Hematopoietic multipotent progenitor cell treated with erythropoietin and hydrocortisone succinate and interleukin-3 and kit ligand, for 8 days (in vitro differentiated cells): Measurements from ENCODE around the gene SSH3.
A peak's percentile ranks its signal among the peaks of the same experiment; 100 is the strongest.
"Not testable (repeated sequence)": the region's sequence is repeated elsewhere in the genome, so short reads cannot be mapped to it uniquely, and the experiment has no call there.

Source experiments
- DNase-seq: peaks from one replicate; pipeline ENCODE4 v3.0.0-alpha.2; 2015

SSH3 gene

DNA sequence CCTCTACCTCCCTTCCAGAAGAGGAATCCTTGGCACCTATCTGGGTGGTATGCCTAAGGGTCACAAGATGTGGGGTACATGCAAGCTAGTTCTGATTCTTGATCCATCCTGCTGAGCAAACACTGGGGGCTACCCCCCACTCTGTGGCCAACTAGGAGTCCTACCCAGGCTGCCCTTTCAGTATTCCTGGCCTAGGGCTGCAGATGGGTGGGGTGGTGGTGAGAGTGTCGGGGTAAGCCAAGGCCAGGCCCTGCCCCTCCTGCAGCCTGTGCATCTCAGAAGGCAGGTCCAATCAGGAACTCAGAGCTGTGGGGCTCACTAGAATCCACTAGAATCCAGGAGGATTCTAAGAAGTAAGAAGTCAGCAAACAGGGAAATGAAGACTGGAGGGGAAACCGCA, 10.9 kb downstream of the SSH3 start:
- no peak for DNase-seq

DNA sequence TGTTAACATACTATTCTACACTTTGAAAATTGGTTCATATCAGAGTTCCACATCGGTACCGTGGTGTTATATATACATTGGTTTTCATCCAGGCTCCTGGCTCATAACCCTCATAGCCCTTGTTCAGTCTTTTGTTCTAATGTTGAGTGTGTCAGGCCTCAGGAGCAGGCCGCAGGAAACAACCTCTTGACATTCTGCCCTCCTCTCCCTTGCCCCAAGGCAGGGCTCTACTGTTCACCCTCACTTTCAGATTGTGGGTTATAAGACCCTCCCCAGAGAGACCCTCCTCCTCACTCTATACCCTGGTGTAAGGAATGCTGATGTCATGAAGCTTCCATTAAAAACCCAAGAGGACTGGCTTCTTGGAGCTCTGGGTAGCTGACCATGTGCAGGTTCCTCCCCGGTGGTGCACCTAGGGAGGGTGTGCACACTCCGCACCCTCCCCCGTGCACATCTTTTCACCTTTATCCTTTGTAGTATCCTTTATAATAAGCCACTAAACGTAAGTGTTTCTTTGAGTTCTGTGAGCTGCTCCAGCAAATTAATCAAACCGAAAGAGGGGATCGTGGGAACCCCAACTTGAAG, 12.1 kb downstream of the SSH3 start:
- no peak for DNase-seq

DNA sequence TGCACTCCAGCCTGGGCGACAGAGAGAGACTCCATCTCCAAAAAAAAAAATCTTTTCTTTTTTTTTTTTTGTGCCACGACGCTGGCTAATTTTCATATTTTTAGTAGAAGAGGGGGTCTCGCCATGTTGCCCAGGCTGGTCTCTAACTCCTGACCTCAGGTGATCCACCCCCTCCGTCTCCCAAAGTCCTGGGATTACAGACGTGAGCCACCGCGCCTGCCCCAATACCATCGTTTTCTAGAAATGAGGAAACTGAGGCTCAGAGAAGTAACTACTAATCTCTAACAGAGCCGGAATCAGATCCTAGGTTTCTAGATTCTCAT, 13.5 kb downstream of the SSH3 start:
- DNase-seq: no peak

DNA sequence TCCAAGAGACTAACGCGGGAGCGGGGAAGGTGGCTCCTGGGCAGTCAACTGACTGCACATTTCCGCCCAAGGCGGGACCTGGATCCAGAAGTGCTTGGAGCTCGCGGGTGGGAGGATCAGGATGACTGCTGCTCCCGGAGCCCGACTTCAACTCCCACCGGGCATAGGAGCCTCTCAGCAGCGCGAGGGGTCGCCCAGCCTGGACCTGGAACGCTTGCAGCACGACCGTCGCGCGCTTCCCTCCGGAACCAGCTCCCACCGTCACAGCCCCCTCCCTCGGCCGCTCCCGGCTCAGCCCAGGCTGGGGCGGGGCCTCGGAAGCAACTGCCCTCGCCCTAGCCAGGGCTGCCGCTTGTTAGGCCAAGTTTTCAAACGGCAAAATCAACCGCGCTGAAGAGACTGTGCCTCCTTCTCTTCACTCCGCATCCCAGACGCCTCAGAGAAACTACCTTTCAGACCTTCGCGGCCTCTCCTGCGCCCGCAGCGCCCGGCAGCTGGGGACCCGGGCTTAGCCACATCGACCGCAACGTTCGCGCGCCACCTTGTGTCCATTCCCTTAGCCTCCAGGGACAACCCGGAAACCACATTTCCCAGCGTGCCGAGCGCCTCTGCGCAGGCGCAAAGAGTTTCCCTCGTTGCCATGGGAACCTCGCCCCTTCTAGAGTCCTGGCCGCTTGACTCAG, 14.0 kb downstream of the SSH3 start:
- peak; percentile 98 for DNase-seq

DNA sequence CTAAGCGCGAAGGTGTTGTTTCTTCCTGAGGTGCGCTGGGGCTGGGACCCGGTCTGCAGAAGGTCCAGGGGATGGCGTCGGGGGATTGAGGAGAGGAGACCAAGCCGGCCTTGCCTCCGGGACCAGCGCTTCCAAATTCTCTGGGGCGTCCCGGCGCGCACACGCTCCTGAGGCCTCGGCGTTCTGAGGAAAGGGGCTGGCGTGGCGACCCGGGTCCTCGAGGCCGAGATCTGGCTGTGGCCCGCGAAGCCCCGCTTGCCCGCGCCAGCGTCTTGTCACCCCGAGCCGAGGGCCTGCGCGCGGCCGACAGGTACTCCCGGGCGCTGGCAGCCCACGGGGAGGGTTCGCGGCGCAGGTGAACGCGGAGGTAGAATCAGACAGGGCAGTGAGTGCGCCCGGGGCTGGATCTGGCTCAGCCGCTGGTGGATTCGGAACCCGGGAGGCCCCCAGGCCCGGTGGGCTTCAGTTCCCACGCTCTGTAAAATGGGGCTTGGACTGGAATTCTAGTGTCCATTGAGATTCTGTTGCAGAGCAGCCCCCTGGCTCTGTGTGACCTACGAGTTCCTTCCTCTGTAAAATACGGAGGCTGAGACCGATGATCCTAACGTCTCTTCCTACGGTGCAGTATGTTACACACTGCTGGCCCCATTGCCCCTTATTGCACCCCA, 14.7 kb downstream of the SSH3 start:
- no peak for DNase-seq

DNA sequence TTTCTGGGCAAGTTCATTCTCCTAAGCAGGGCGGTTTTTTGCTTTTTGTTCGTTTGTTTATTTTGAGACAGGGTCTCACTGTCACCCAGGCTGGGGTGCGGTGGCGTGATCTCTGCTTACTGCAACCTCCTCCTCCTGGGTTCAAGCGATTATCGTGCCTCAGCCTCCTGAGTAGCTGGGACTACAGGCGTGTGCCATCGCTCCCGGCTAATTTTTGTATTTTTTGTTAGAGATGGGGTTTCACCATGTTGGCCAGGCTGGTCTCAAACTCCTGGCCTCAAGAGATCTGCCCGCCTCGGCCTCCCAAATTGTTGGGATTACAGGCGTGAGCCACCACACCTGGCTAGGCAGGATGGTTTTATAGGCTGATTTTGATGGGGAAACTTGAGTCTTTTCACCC, 15.5 kb downstream of the SSH3 start:
- not testable (repeated sequence) for DNase-seq

DNA sequence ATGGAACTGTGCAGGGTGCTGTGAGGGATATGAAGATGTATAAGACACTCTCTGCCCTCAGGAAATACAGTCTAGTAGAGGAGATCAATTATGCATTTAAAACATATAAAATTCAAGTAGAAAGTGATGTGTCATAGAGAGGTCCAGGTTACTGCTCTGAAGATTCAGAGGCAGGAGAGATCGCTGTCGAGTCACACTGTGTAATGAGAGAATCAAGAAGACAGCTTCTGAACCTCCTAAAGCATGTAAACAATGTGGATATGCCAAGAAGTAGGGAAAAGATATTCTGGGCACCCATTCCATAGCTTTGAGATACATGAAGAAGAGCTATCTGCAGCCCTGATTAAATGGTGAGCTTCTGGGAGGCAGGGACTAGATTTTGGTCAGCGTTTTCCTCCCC, 16.7 kb downstream of the SSH3 start:
- DNase-seq: no peak

DNA sequence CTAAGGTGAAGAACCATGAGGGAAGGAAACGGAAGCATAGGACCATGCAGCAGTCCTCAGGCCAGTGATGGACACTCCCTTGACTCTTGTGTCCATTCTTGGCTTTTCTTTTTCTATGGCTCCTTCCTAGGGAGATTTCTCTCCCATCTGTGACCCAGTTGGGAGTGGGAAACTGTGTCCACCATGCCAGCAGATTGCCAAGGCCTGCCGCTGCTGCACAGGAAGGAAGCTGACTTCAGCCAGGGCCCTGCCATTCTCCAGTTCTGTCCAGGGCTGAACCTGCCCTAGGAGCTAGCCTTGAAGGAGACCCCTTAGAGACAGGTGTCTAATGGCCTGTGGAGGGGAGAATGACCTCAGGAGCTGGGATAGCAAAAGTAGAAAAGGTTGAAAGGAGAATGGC, 17.4 kb downstream of the SSH3 start:
- no peak for DNase-seq

DNA sequence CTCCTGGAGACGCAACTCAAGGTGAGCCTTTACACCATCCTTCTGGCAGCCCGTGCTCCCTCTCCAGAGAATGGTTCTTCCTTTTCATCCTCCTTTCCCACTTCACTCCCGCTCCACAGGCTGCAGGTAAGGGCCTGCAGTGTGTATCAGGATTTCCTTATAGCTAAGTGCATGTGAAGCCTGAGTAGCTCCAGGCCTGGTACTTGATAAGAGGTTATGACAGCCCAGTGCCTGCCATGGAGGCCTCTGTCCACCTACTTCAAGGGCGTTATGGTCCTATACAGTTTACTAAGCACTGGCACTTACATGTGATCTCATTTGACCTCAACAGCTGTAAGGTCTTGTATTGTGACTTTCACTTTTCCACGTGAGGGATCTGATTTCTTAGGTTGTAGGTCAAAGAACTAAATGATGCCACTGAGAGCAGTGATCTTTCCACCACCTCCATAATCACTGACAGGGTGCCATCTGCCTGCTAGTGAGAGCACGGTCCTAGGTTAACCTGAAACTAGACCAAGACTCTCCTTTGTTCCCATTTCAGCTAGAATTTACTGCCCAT, 18.1 kb downstream of the SSH3 start:
- no peak for DNase-seq

DNA sequence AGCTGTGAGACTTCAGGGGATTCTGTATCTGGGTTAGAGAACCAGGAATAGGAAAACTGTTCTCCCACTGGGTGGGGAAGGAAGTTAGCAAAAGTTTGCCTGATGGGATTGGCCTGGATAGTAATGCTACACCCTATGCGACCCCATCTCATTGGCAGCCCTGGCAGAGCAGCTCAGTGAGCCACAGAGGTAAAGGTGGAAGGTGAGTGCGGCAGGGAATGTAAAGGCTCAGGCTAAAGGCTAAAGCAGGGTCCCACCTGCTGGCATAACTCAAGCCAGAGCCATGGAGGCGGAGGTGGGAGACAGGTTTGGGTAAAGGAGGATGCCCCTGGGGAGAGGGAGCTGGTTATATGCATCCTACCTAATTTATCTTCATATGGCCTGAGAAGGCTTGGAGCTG, 18.7 kb downstream of the SSH3 start:
- DNase-seq: no peak

DNA sequence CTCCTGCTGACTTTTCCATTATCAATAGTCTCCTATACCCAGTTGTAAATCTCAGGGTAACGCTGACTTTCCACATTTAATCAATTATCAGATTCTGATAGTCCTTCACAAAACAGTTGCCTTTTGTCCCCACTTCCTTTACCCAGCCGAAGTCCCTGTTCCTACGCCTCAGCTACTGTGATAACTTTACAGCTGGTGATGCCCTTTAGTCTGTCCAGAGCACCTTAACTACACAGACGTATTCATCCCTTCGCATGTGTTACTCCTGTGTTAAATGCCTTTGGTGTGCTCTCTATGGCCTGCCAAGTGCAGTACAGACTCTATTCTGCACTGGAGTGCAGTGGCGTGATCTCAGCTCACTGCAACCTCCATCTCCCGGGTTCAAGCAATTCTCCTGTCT, 20.2 kb downstream of the SSH3 start:
- DNase-seq: no peak

DNA sequence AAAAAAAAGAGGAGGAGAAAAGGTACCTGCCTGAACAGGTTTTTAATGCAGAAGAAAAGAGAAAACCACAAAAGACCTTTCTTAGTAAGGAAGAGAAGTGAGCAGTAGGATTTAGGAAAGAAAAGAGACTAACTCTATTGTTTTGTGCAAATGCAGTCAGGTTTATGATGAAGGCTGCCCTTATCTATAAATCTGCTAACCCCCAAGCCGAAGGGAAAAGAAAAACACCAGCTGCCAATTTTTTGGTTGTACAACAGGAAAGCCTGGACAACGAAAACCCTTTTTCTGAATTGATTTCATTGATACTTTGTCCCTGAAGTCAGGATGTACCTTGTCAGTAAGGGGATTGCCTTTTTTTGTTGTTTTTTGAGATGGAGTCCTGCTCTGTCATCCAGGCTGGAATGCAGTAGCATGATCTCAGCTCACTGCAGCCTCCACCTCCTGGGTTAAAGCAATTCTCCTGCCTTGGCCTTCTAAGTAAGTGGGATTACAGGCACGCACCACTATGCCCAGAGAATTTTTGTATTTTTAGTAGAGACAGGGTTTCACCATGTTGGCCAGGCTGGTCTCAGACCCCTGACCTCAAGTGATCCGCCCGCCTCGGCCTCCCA, 28.9 kb downstream of the SSH3 start:
- no peak for DNase-seq

DNA sequence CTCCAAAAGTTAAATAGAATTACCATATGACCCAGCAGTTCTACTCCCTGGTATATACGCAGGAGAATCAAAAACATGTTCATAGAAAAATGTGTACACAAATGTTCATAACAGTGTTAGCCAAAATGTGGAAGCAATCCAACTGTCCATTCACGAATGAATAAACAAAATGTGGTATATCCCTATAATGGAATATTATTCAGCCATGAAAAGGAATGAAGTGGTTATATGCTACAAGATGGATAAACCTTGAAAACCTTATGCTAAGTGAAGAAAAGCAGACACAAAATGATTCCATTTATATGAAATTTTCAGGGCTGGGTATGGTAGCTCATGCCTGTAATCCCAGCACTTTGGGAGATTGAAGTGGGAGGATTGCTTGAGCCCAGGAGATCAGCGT, 33.9 kb downstream of the SSH3 start:
- DNase-seq: no peak

DNA sequence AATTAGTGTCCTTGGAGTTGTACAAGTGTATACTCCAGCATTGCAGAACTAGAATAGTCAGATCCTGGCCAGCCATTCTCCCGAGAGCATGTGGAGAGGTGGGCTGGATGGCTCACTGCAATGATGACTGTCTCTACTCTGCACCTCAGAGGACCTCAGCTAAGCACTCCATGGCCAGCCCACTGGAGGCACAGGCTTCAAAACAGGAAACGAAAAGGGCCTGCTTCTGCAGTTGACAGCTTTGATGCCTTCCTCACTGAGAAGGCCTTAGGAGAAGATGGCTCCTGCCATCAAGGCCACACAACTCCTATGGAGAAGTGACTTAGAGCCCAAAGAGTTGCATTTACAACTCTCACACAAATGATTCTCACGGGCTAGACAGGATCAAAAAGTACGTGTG, 40.9 kb downstream of the SSH3 start:
- no peak for DNase-seq

DNA sequence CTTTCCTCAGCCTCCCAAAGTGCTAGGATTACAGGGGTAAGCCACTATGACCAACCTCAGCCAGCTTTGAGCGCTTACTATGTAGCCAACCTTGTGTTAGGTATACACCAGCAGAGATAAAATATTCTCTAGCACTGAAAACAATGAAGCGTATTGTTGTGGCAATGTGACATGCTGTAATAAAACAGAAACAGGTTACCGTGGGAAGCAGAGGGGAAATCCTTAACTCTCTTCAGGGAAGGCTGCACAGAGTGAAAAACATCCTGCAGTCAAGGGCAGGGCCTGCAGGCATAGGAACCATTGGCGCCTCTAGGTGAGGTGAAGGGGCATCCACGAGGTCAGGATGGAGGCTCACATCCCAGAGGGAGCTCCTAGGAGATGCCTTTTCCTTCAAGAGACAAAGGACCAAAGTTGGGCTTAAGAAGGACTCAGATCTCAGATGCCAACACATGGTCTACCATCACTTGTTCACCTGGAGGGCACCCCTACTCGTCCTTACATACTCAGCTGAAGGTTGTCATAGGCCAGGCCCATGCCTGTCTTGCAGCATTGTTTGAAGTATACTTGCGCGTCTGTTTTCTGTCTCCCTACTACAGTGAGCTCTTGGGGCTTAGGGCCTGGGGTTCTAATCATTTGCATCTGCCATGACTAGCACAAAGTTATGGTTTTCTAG, 42.1 kb downstream of the SSH3 start:
- DNase-seq: no peak

DNA sequence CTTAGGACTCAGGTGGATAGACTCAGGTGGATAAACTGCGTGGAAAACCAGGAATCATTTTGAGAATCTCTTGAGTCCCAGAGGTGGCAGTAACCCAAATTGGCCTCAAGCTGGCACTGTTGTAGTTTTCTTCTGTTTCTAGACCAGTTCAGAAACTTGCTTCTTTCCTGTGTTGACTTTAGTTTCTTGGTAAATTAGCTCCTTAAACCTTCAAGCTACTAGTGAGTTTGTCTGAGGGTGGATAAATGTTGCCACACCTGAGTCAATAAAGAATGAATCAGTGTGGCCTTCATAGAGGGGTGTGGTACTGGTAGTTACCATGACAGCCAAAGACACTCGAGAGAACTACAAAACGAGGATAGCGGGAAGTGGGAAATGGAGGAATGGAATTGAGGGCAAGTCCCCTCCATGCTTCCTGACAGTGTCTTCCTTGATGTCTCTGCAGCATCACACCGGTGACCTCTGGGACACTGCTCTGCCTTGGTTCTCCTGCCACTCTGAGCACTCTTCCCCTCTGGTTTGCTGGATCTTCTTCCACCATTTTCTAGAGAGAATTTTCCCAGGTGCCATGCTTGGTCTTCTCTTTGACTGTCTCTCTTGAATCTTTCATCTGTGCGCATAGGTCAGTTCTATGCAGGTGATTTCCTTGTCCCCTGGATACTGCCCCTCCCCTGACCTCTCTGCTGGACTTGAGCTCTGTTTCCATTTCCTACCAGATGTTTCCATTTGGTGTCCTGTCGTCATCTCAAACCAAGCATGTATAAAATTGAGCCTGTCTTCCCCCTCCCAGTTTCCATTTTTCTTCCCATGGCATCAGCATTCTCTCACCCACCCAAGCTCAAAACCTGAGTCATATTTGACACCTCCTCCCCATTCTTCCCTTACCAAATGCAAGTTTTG, 42.8 kb downstream of the SSH3 start:
- DNase-seq: peak; percentile 39

DNA sequence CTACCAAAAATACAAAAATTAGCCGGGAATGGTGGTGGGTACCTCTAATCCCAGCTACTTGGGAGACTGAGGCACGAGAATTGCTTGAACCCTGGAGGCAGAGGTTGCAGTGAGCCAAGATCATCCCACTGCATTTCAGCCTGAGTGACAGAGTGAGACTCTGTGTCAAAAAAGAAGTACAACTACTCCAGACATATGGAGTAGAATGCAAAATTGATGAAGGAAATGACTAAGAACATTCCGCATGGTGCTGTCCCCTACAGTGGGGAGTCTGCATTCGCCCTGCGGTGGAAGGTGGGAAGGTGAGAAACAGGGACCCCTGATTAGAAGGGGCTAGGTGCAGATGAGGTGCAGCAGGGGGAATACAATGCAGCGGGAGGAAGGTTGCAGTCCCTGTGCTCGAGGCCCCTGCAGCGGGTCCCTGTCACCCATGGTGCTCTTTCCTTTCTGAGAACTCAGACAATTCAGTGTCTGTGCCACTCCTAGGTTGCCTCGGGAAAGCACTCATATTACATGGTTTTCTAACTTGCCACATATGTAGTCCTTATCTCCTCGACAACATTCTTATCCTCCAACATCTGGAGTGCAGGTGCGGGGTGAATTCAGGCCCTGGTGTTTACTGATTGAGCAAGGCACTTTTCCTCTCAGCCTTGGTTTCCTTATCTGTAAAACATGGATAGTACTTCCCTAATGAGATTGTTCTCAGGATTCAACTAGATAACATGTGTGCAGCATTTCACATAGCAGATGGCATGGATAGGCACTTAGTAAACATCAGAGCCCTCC, 44.8 kb downstream of the SSH3 start:
- peak; percentile 85 for DNase-seq

DNA sequence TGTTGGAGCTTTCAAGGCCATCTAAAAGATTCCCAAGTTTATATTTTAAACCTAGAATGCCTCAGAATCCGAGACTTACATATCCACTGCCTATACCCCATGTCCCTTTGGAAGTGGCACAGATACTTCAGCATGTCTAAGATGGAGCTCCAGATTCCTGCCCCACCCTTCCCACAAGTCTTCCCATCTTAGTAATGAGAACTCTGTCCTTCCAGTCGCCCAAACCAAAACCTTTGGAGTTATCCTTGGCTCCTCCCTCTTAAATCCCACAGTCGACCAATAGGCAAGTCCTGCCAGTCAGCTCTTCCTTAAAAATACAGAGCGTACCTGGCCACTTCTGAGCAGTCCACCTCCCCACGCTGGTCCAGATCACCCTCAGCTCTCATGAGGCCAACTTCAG, 45.7 kb downstream of the SSH3 start:
- DNase-seq: no peak

DNA sequence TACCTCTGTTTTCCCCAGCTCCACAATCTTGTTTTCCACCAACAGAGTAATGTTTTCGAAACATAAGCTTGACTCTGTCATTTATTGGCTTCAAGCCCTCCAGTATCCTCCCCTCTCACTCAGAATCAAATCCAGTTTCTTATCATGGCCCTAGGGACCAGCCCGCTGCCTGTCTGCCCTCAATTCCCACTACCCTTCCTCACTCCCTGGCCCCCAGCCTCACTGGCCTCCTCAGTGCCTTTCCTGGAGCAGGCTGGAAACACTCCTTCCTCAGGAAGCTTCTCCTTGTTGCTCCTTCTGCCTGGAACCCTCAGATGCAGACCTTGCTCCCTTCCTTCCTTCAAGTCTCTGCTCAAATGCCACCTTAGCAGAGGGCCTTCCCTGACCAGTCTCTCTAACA, 46.1 kb downstream of the SSH3 start:
- no peak for DNase-seq

DNA sequence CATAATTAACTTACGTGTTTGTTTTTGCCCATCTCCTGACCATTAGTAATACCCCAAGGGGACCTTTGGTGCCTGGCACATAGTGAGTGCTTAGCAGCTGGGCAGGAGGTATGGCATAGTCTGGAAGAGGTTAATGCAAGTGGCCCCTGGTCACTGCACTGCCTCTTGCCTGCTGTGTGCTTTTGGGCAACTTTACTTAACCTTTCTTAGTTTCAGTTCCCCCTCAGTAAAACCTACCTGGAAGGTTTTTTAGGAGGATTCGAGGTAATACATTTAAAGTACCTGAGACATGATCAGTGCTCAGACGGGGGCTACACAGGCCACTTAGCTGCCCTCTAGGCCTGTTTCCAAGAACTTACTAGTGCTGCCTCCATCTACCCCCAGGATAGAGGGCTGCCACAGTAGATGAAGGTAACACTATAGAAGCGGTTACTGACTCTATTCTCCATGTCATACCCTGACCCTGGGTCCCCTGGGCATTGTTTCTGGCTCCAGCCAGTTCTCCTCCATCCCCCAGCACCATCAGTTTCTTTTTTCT, 46.7 kb downstream of the SSH3 start:
- no peak for DNase-seq
